Measurements from ENCODE around the gene PLEKHA7.

- TF ChIP-seq CTCF (IDR thresholded peaks at IDR 0.05) = no peak
- no peak for TF ChIP-seq POLR2A (IDR thresholded peaks at IDR 0.05)
These were observed 220.0 kb downstream of the PLEKHA7 start for GRCh38 chr11:16794047-16794818.

All from suprapubic skin (tissue), 3 donors.